K562 (cell line): ENCODE measurements around the gene ZNF689. TPM values are rescaled to one million over a fixed set of nuclear protein-coding genes. Genes with fewer than 3 reads are reported as not detected.

ENCODE experiments used
- ATAC-seq: fragments of 200-7000 bp; cut with Tn5 transposase; 3 replicates; pipeline ENCODE4 v1.9.1; 2020; ENCODE audit warnings: moderate library complexity
- BruUV-seq: library from RNA; stranded (reverse); fragments of 400-500 nt; replicated peaks from 2 replicates; lab custom pipeline; 2021; lab: Mats Ljungman, UMichigan
- CTCF ChIA-PET: fragments of 300-600 bp; formaldehyde crosslinking; extraction: SDS; loops from one replicate; lab custom pipeline; 2021; ENCODE audit warnings: low intra/inter-chr PET ratio; lab: Yijun Ruan, JAX
- POLR2A ChIA-PET: fragments of 300-600, 350-650 bp; sonication (Branson Sonifier 250); formaldehyde crosslinking; extraction: SDS; loops from one replicate; lab custom pipeline; 2021; ENCODE audit warnings: antibody characterized with exemption, inconsistent platforms; lab: Yijun Ruan, JAX
- DNase-seq, 4 experiments: peaks; one replicate each; pipeline versions ENCODE4 v3.0.0 to v3.0.0-alpha.2; 2011 to 2018; ENCODE audit warnings: low spot score in 3 of 4, mixed read lengths in 3 of 4; ENCODE audit errors: extremely low read depth in 1 of 4
- FAIRE-seq: peaks from 2 replicates; lab custom pipeline; 2011; peaks lifted over from hg19 to GRCh38; lab: Jason Lieb, UNC
- H2AFZ ChIP-seq: 2 replicates; pipeline ENCODE4 v1.6.0; 2011; ENCODE audit warnings: low read depth, low read length, control low read depth, inconsistent platforms
- H3K27ac ChIP-seq: fragments of 200-600 bp; 3 replicates; pipeline ENCODE4 v1.8.0; 2011; ENCODE audit warnings: low read depth, mild to moderate bottlenecking, control low read depth, inconsistent platforms, low read length, moderate library complexity, mixed read lengths; ENCODE audit errors: extremely low read depth
- H3K27me3 ChIP-seq, 2 experiments: fragments of 300-600 bp in 1 of 2; 2 replicates in 1 of 2; 3 replicates in 1 of 2; pipeline versions ENCODE4 v1.6.0 to v1.8.0; 2011; ENCODE audit warnings: inconsistent platforms in 2 of 2, low read length in 2 of 2, mild to moderate bottlenecking in 1 of 2, mixed read lengths in 1 of 2, moderate library complexity in 1 of 2; ENCODE audit not compliant: control insufficient read depth in 2 of 2, insufficient read depth in 2 of 2
- H3K36me3 ChIP-seq: fragments of 300-600 bp; 3 replicates; pipeline ENCODE4 v1.8.0; 2011; ENCODE audit warnings: mild to moderate bottlenecking, low read length, inconsistent platforms; ENCODE audit not compliant: control insufficient read depth, insufficient read depth
- H3K4me1 ChIP-seq, 2 experiments: fragments of 200-600 bp in 1 of 2; replicated peaks in 1 of 2; 2 replicates in 1 of 2; 3 replicates in 1 of 2; pipeline versions ENCODE4 v1.5.1 to v1.8.0; 2011; ENCODE audit warnings: inconsistent platforms in 2 of 2, low read length in 2 of 2, mild to moderate bottlenecking in 1 of 2, mixed read lengths in 1 of 2, moderate library complexity in 1 of 2; ENCODE audit not compliant: control insufficient read depth in 2 of 2, insufficient read depth in 2 of 2
- H3K4me2 ChIP-seq: 2 replicates; pipeline ENCODE4 v1.6.1; 2011; ENCODE audit warnings: low read length, control low read depth, inconsistent platforms, mixed read lengths; ENCODE audit not compliant: insufficient read depth
- H3K4me3 ChIP-seq: fragments of 200-600 bp; sonication (generic), shearing (Covaris generic); 2 replicates; pipeline ENCODE4 v1.5.1; 2016; ENCODE audit warnings: control low read depth, inconsistent platforms
- H3K79me2 ChIP-seq: fragments of 200-600 bp; 3 replicates; pipeline ENCODE4 v1.8.0; 2011; ENCODE audit warnings: low read length, inconsistent platforms; ENCODE audit not compliant: control insufficient read depth, insufficient read depth
- H3K9ac ChIP-seq, 2 experiments: 2 replicates each; pipeline versions ENCODE4 v1.6.0 to v1.6.1; 2011; ENCODE audit warnings: low read depth in 2 of 2, low read length in 2 of 2, control low read depth in 1 of 2, inconsistent platforms in 1 of 2, mild to moderate bottlenecking in 1 of 2, mixed read lengths in 1 of 2; ENCODE audit not compliant: insufficient read depth in 1 of 2
- H3K9me1 ChIP-seq: one replicate; pipeline ENCODE4 v1.6.0; 2011; ENCODE audit warnings: inconsistent platforms, mild to moderate bottlenecking, low read length, moderate library complexity; ENCODE audit not compliant: control insufficient read depth, insufficient read depth
- H3K9me3 ChIP-seq: replicated peaks from 2 replicates; pipeline ENCODE4 v1.5.1; 2011; ENCODE audit warnings: low read depth, low read length, inconsistent platforms; ENCODE audit not compliant: control insufficient read depth, insufficient read depth
- H4K20me1 ChIP-seq: replicated peaks from 2 replicates; pipeline ENCODE4 v1.6.1; 2011; ENCODE audit warnings: low read length, inconsistent platforms, mixed read lengths; ENCODE audit not compliant: control insufficient read depth, insufficient read depth
- MEF2A ChIP-seq: IDR thresholded peaks from 2 replicates; pipeline ENCODE4 v1.6.1; 2011; ENCODE audit warnings: low read depth, mild to moderate bottlenecking, low read length, moderate library complexity; ENCODE audit not compliant: control insufficient read depth
- NUFIP1 ChIP-seq: fragments of 450-650 bp; IDR thresholded peaks from 2 replicates; pipeline ENCODE4 v1.6.1; 2018; ENCODE audit not compliant: partially characterized antibody
- WGBS: fragments of 100-300 bp; shearing (Covaris generic); methylation state at CpG from one replicate; pipeline ENCODE4 v1.1.6; 2016; ENCODE audit warnings: low coverage, mixed read lengths; ENCODE audit not compliant: insufficient coverage; ENCODE audit errors: missing lambda C conversion rate; 5-methylcytosine and 5-hydroxymethylcytosine counted together
- in situ Hi-C: fragments of 300-500 bp; cut with MboI; formaldehyde crosslinking; loops from 4 replicates; pipeline ENCODE4 v1.15.0; 2018; ENCODE audit warnings: inconsistent platforms, mixed read lengths
- intact Hi-C: fragments of 100-400 bp; cut with micrococcal nuclease; formaldehyde crosslinking; loops from 2 replicates; pipeline ENCODE4 v1.14.2; 2022
- polyA plus RNA-seq, 8 experiments: library from polyadenylated mRNA; depleted of rRNA in 4 of 8; stranded (reverse) in 5 of 8; unstranded in 3 of 8; fragments of >200 nt; fragmentation: Nextera tagmentation in 2 of 8; fragmentation: Illumina TruSeq in 1 of 8; extraction: Ambion mirVana in 2 of 8; extraction: Trizol in 1 of 8; gene quantifications; 2 replicates each; pipeline versions ENCODE4 v1.2.1 to v1.2.3, GENCODE V29; 2011 to 2014; ENCODE audit warnings: inconsistent platforms in 1 of 8, missing spikeins in 1 of 8
- total RNA-seq, 7 experiments: library from RNA; depleted of rRNA in 6 of 7; stranded (reverse); fragments of >200 nt in 6 of 7; fragmentation: Illumina TruSeq in 2 of 7; extraction: Trizol in 2 of 7; gene quantifications; 2 replicates each; pipeline versions ENCODE4 v1.2.1 to v1.2.3, GENCODE V29; 2011 to 2021; ENCODE audit warnings: low replicate concordance in 1 of 7
- TF ChIP-seq, protein P1 (sequence below): sonication (generic); formaldehyde crosslinking; IDR thresholded peaks from 2 replicates; pipeline ENCODE4 v1.8.0; 2023; ENCODE audit warnings: missing genetic modification reagents, mild to moderate bottlenecking, borderline replicate concordance
- TF ChIP-seq, protein P2 (sequence below), 2 experiments: IDR thresholded peaks; 2 replicates each; pipeline ENCODE4 v1.6.1; 2012; ENCODE audit warnings: improper control_type of control experiment in 2 of 2, low read depth in 2 of 2, low read length in 2 of 2, borderline replicate concordance in 1 of 2
- TF ChIP-seq, protein P3 (sequence below): fragments of 250-450 bp; sonication (Bioruptor Pico); IDR thresholded peaks from 2 replicates; pipeline ENCODE4 v1.4.0; 2020; ENCODE audit warnings: mild to moderate bottlenecking, moderate library complexity, borderline replicate concordance

The ZNF689 gene
- total and polyA plus RNA-seq, 9 of the 15 experiments (the other 6 are each of a cell fraction or from before 2014, with no cell fraction given): 5.4 to 15.4 (median 10.8) TPM

DNA sequence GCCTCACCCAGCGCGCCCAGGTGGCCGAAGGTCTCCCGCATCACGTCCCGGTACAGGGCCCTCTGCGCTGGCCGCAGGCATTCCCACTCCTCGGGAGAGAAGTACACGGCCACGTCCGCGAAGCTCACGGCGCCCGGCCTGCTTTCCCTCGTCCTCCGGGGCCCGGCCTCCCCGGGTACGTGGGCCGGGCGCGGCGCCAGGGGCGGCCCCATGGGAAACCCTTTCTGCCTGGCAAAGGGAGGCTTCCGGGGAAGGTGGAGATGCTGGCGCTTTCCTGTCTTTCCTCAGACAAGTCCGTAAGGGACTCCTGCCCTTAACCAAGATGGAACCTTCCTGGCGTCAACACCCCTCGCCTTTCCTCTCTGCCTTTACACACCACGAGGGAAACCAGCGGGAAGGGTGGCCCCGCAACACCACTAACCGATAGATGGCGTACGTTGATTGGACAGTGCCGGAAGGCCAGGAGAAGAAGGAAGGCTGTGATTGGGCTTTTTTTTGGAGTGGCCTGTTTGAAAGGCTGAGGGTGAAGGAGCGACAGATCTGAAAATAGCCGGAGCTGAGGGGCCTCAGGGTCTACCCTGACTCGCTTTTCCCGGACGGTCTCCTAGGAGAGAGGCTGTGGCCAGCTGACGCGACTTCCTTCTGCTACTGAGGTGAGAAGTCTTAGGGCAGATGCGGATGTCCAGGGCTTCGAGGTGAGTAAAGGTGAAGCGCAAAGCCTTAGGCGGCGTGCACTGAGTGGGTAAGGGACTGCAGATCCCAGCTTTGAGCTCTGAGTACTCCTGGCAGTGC, 24.6 kb downstream of the ZNF689 start, which contains the start of gene ZNF785:
TSS of gene ZNF785 (minus strand) at position 298 of the 792 bp plus-strand sequence. CDS start at position 212, 86 bp downstream.
- WGBS: under 1% methylated on average over 42 of the region's 50 CpGs
- peak within 1 kb of the TSS; percentile 98 to 99 for H3K9ac ChIP-seq
- TSS peak; percentile 68 for BruUV-seq
- peak within 1 kb of the TSS; percentile 93 for H3K4me2 ChIP-seq
- no peaks in the 10 kb centered on the region for H4K20me1 ChIP-seq
- ATAC-seq: peak; percentile 90
- peaks cover 13 to 43% of the 10 kb centered on the region in 2 experiments; a peak in 4 of 5 replicates for H3K4me1 ChIP-seq
- H3K79me2 ChIP-seq: peaks cover 65% of the 10 kb centered on the region
- peaks cover 47% of the 10 kb centered on the region for H3K36me3 ChIP-seq
- no peaks in the 10 kb centered on the region for H3K9me3 ChIP-seq
- peak within 1 kb of the TSS; percentile 99 for H3K27ac ChIP-seq
- intact Hi-C loops: loop anchor here (1.0 kb wide), 1 partner anchor 27 kb away; the partner anchor contains the start of gene ZNF764
- H3K27me3 ChIP-seq: no peaks in the 10 kb centered on the region
- peak; percentile 98 for FAIRE-seq
- peak; percentile 98 to 99 (median 99) for DNase-seq
- in situ Hi-C loops: no loop called here
- ChIA-PET CTCF (interaction anchor here (1.1 kb wide), 1 partner anchor 50 kb away, joined by 6 read pairs; no protein-coding TSS in a partner anchor), POLR2A (interaction anchor here (0.6 to 4.2 kb wide), 15 partner anchors 10 to 523 kb away, joined by 3 to 28 read pairs (median 4); partner anchors contain the start of genes ZNF688, ZNF689 and ZNF764)
- H3K9me1 ChIP-seq: no peaks in the 10 kb centered on the region
- peak within 1 kb of the TSS; percentile 61 for H3K4me3 ChIP-seq
- H2AFZ ChIP-seq: peak within 1 kb of the TSS; percentile 95
- peak; percentile 64 for TF ChIP-seq MEF2A
- TF ChIP-seq NUFIP1: peak; percentile 41
- TF ChIP-seq, protein P1, sequence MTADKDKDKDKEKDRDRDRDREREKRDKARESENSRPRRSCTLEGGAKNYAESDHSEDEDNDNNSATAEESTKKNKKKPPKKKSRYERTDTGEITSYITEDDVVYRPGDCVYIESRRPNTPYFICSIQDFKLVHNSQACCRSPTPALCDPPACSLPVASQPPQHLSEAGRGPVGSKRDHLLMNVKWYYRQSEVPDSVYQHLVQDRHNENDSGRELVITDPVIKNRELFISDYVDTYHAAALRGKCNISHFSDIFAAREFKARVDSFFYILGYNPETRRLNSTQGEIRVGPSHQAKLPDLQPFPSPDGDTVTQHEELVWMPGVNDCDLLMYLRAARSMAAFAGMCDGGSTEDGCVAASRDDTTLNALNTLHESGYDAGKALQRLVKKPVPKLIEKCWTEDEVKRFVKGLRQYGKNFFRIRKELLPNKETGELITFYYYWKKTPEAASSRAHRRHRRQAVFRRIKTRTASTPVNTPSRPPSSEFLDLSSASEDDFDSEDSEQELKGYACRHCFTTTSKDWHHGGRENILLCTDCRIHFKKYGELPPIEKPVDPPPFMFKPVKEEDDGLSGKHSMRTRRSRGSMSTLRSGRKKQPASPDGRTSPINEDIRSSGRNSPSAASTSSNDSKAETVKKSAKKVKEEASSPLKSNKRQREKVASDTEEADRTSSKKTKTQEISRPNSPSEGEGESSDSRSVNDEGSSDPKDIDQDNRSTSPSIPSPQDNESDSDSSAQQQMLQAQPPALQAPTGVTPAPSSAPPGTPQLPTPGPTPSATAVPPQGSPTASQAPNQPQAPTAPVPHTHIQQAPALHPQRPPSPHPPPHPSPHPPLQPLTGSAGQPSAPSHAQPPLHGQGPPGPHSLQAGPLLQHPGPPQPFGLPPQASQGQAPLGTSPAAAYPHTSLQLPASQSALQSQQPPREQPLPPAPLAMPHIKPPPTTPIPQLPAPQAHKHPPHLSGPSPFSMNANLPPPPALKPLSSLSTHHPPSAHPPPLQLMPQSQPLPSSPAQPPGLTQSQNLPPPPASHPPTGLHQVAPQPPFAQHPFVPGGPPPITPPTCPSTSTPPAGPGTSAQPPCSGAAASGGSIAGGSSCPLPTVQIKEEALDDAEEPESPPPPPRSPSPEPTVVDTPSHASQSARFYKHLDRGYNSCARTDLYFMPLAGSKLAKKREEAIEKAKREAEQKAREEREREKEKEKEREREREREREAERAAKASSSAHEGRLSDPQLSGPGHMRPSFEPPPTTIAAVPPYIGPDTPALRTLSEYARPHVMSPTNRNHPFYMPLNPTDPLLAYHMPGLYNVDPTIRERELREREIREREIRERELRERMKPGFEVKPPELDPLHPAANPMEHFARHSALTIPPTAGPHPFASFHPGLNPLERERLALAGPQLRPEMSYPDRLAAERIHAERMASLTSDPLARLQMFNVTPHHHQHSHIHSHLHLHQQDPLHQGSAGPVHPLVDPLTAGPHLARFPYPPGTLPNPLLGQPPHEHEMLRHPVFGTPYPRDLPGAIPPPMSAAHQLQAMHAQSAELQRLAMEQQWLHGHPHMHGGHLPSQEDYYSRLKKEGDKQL (CRISPR knock-in tag): no peak
- TF ChIP-seq, protein P2, sequence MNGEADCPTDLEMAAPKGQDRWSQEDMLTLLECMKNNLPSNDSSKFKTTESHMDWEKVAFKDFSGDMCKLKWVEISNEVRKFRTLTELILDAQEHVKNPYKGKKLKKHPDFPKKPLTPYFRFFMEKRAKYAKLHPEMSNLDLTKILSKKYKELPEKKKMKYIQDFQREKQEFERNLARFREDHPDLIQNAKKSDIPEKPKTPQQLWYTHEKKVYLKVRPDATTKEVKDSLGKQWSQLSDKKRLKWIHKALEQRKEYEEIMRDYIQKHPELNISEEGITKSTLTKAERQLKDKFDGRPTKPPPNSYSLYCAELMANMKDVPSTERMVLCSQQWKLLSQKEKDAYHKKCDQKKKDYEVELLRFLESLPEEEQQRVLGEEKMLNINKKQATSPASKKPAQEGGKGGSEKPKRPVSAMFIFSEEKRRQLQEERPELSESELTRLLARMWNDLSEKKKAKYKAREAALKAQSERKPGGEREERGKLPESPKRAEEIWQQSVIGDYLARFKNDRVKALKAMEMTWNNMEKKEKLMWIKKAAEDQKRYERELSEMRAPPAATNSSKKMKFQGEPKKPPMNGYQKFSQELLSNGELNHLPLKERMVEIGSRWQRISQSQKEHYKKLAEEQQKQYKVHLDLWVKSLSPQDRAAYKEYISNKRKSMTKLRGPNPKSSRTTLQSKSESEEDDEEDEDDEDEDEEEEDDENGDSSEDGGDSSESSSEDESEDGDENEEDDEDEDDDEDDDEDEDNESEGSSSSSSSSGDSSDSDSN (IDR thresholded peaks at IDR 0.05; ENCODE audit: borderline replicate concordance in 1 of 2, low read depth in 2 of 2, low read length in 2 of 2): 0 out of 4 replicates have a peak, but pooled peaks have one; percentile 59 to 63
- TF ChIP-seq, protein P3, sequence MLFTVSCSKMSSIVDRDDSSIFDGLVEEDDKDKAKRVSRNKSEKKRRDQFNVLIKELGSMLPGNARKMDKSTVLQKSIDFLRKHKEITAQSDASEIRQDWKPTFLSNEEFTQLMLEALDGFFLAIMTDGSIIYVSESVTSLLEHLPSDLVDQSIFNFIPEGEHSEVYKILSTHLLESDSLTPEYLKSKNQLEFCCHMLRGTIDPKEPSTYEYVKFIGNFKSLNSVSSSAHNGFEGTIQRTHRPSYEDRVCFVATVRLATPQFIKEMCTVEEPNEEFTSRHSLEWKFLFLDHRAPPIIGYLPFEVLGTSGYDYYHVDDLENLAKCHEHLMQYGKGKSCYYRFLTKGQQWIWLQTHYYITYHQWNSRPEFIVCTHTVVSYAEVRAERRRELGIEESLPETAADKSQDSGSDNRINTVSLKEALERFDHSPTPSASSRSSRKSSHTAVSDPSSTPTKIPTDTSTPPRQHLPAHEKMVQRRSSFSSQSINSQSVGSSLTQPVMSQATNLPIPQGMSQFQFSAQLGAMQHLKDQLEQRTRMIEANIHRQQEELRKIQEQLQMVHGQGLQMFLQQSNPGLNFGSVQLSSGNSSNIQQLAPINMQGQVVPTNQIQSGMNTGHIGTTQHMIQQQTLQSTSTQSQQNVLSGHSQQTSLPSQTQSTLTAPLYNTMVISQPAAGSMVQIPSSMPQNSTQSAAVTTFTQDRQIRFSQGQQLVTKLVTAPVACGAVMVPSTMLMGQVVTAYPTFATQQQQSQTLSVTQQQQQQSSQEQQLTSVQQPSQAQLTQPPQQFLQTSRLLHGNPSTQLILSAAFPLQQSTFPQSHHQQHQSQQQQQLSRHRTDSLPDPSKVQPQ: no peak; the same call in 1 of the 2 replicates
